ENCODE measurements around the gene SNX19.
"Not testable (repeated sequence)": the region's sequence is repeated elsewhere in the genome, so short reads cannot be mapped to it uniquely, and the experiment has no call there.

Gene SNX19

DNA sequence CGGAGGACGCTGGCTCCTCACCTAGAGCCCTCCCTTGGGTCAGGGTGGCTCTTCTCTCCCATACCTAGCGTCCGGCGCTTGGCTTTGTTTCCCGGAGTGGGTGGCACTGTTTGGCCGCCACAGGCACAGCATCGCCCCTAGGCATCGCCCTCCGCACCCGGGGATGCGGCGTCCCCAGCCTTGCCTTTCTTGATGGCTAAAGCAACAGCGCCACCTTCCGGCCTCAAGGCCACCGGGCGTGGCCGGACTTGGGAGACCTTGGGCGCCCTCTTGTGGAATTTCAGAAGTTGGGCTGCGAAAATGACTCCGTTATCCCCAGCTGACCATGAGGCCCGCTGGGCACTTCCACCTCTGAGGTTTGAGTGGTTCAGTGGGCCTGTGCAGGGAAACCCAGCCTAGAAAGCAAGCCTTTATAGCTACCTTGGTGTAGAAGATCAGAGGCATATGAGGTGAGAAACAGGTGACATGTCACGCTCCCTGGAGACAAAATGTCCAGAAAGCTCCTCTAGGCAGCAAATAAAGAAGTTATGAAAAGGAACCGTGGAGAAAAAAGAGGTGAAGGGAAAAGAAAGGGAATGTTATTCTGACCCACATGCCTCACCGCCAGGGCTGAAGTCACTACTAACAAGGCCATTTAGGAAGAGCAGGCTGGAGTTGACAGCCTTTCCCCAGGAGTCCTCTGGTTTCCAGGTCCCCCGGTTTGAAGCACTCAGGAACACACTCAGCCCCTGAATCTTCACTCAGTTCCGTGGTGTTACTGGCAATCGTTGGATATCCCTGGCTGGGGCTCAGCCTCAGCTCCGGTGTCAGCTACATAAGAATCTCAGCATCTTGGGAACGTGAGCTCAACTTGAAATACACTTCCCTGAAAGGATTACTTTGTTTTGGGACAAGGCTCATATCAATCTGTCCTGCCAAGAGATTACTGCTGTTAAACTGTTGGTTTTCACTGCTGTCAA lies 54.1 kb downstream of the SNX19 start:
- DNase-seq: peak; percentile 95
- TF ChIP-seq, protein P1, sequence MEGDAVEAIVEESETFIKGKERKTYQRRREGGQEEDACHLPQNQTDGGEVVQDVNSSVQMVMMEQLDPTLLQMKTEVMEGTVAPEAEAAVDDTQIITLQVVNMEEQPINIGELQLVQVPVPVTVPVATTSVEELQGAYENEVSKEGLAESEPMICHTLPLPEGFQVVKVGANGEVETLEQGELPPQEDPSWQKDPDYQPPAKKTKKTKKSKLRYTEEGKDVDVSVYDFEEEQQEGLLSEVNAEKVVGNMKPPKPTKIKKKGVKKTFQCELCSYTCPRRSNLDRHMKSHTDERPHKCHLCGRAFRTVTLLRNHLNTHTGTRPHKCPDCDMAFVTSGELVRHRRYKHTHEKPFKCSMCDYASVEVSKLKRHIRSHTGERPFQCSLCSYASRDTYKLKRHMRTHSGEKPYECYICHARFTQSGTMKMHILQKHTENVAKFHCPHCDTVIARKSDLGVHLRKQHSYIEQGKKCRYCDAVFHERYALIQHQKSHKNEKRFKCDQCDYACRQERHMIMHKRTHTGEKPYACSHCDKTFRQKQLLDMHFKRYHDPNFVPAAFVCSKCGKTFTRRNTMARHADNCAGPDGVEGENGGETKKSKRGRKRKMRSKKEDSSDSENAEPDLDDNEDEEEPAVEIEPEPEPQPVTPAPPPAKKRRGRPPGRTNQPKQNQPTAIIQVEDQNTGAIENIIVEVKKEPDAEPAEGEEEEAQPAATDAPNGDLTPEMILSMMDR (IDR thresholded peaks at IDR 0.05; ENCODE audit: low read depth, low read length): peak; percentile 100

DNA sequence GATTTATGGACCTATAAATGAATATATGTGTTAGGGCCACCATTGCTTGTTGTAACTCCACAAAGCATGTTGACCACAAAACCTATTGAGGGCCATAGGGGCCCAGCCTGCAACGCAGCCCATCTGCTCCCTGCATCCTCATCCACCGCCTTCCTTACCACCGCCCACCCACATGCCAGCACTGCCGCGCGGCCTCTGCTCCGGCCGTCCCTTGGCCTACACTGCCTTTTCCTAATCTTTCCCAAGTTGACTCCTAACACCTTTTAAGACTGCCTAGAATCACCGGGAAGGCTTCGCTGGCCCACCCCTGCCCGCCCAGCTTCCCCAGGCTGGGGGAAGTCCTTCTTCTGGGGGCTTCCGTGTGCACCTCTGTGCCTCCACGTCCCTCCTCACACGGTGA lies 55.0 kb downstream of the SNX19 start:
- H3K9me3 ChIP-seq: no peaks in the 10 kb centered on the region
- no peak for DNase-seq
- TF ChIP-seq, protein P1 (IDR thresholded peaks at IDR 0.05; ENCODE audit: low read depth, low read length): no peak

More for the DNA sequence above, 54.1 kb downstream of the SNX19 start:
- Histone ChIP-seq H3K9me3 (no peaks in the 10 kb centered on the region), H3K4me1 (peaks cover 3% of the 10 kb centered on the region), H3K36me3 (no peaks in the 10 kb centered on the region), H3K27me3 (no peaks in the 10 kb centered on the region), H3K4me3 (ENCODE audit: low read depth, low read length) (no peak overlapping the region)

DNA sequence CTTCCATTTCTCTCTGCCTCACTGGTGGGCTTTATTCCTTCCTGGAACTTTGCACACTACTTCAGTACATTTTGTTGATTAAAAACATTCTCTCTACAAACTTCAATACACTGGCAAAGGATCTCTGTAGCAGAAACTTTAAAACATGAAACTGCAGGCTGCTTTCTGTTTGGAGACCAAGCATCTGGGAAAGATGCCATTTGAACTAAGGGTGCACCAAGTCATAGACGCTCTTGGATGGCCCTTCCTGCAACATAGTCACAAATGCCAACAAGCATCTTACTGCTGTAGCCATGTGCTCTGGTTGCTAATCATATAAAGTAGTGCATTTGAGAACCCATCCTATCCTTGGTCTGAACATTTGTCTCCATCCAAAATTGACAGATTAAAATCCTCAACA lies 56.4 kb downstream of the SNX19 start:
- no peak for DNase-seq
- no peaks in the 10 kb centered on the region for H3K27me3 ChIP-seq
- no peaks in the 10 kb centered on the region for H3K9me3 ChIP-seq
- H3K36me3 ChIP-seq: no peaks in the 10 kb centered on the region
- TF ChIP-seq, protein P1 (IDR thresholded peaks at IDR 0.05; ENCODE audit: low read depth, low read length): no peak
- no peak overlapping the region for H3K4me3 ChIP-seq (ENCODE audit: low read depth, low read length)
- peaks cover 3% of the 10 kb centered on the region for H3K4me1 ChIP-seq

More for the DNA sequence above, 55.0 kb downstream of the SNX19 start:
- Histone ChIP-seq H3K4me1 (peaks cover 3% of the 10 kb centered on the region), H3K36me3 (no peaks in the 10 kb centered on the region), H3K27me3 (no peaks in the 10 kb centered on the region), H3K4me3 (ENCODE audit: low read depth, low read length) (no peak overlapping the region)

DNA sequence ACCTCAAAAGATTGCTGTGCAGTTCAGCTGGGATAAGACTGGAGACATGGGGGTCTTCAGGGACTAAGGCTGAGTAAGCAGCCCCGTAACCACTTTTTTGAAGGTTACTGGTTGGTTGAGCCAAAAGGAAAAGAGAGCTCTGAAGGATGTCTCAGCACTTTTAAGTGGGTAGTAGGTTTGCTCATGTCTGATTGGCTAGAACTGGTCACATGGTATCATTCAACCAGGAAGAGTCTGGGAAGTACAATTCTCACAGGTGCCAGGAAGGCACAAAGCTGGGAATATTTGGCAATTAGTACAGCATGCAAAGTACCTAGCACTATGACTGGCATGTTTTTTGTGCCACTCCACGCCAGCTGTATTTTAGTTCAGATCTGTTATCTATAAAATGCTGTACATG lies 58.1 kb downstream of the SNX19 start:
- Histone ChIP-seq H3K27me3 (no peaks in the 10 kb centered on the region), H3K4me3 (ENCODE audit: low read depth, low read length) (no peak overlapping the region), H3K4me1 (peaks cover 3% of the 10 kb centered on the region), H3K36me3 (no peaks in the 10 kb centered on the region), H3K9me3 (no peaks in the 10 kb centered on the region)
- peak; percentile 16 for DNase-seq
- TF ChIP-seq, protein P1 (IDR thresholded peaks at IDR 0.05; ENCODE audit: low read depth, low read length): no peak

DNA sequence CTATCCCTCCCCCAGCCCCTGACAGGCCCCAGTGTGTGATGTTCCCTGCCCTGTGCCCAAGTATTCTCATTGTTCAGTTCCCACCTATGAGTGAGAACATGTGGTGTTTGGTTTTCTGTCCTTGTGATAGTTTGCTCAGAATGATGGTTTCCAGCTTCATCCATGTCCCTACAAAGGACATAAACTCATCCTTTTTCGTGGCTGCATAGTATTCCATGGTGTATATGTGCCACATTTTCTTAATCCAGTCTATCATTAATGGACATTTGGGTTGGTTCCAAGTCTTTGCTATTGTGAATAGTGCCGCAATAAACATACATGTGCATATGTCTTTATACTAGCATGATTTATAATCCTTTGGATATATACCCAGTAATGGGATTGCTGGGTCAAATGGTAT lies 60.6 kb downstream of the SNX19 start:
- H3K27me3 ChIP-seq; H3K4me3 ChIP-seq (ENCODE audit: low read depth, low read length); H3K4me1 ChIP-seq; DNase-seq; H3K36me3 ChIP-seq; H3K9me3 ChIP-seq: not testable (repeated sequence)

DNA sequence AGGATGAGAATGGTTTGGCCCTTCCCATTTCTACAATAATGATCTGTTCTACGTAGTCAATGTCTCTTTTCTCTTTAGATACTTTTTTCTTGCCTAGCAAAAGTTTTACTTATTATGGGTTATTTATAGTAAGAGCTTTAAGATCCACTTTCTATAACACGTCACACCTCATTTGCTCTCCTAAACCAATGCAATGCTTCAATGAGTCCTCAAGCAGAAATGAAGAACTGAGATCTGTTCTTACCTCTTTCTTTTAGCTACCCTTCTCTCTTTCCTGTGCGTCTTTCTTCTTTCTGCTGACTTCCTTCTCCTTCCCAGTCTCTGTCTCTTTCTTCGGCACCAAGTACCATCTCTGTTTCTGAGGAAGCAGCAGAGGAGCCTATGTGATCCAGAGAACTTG lies 61.8 kb downstream of the SNX19 start:
- TF ChIP-seq, protein P1 (IDR thresholded peaks at IDR 0.05; ENCODE audit: low read depth, low read length): no peak
- Histone ChIP-seq H3K36me3 (no peaks in the 10 kb centered on the region), H3K27me3 (no peaks in the 10 kb centered on the region), H3K4me1 (no peaks in the 10 kb centered on the region), H3K9me3 (no peaks in the 10 kb centered on the region), H3K4me3 (ENCODE audit: low read depth, low read length) (no peak overlapping the region)
- no peak for DNase-seq
